Right lobe of liver (tissue), 4 donors: ENCODE measurements around the gene KCTD19.
A peak's percentile ranks its signal among the peaks of the same experiment; 100 is the strongest.

Experiments
- POLR2A ChIP-seq: fragments of 450-650 bp; IDR thresholded peaks from one replicate; pipeline ENCODE4 v1.6.1; 2017; ENCODE audit warnings: antibody characterized with exemption, mild to moderate bottlenecking
- TF ChIP-seq, protein P1 (sequence below), 4 donors: fragments of 200-600 bp in 3 of 4; fragments of 450-650 bp in 1 of 4; IDR thresholded peaks; one replicate each; pipeline versions ENCODE4 v1.5.1 to v1.8.0; 2016 to 2022; ENCODE audit warnings: antibody characterized with exemption in 4 of 4, mild to moderate bottlenecking in 2 of 4
- donor health status: DM: no; HTN: no; CAD: no.
- donor health status: DM: no; HTN: no; CAD: no.
- donor health status: DM: no; HTN: yes; CAD: no.

DNA sequence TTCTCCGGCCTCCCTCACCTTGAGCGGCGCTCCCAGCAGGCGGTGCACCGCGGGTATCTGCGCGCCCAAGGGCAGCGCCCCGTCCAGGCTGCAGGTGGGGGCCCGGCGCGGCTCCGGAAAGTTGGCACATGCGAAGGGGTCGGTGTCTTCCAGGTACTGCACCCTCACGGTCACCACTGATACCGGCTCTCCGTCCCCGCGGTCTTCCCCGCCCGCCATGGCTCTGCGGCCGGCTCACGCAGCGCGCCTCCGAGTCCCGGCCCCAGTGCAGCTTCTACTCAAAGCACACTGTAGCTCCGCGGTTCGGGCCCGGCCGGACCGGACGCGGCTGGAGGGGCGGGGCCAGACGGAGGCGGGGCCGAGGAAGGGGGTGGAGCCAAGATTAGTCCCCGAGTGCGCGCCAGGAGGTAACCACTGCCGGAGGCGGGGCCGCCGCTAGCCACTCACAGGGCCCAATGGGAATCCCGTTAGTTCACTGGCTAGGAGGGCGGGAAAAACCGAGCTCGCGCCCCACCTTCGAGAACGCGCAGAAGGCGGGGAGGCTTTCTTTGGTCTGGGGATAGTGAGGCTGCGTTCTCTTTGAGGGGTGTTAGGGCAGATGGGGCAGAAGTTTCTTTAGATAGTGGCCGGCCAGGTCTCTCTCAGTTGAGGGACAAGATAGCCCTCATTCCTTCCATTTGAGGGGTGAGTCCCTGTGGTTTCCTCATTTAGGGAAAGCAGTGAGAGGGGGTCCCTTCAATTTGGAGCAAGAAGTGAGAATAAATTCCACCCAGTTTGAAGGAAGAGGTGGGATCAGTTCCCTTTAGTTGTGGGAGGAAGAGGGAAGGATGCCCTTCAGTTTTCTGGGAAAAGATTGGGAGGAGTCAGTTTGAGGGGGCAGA lies 79.1 kb downstream of the KCTD19 start, which contains the start of gene FHOD1:
- peak; percentile 71 for TF ChIP-seq POLR2A
- TF ChIP-seq, protein P1, sequence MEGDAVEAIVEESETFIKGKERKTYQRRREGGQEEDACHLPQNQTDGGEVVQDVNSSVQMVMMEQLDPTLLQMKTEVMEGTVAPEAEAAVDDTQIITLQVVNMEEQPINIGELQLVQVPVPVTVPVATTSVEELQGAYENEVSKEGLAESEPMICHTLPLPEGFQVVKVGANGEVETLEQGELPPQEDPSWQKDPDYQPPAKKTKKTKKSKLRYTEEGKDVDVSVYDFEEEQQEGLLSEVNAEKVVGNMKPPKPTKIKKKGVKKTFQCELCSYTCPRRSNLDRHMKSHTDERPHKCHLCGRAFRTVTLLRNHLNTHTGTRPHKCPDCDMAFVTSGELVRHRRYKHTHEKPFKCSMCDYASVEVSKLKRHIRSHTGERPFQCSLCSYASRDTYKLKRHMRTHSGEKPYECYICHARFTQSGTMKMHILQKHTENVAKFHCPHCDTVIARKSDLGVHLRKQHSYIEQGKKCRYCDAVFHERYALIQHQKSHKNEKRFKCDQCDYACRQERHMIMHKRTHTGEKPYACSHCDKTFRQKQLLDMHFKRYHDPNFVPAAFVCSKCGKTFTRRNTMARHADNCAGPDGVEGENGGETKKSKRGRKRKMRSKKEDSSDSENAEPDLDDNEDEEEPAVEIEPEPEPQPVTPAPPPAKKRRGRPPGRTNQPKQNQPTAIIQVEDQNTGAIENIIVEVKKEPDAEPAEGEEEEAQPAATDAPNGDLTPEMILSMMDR (IDR thresholded peaks at IDR 0.05): no peak
